GM23338 (cell line): ENCODE measurements around the gene ATP9B. TPM values are rescaled to one million over a fixed set of nuclear protein-coding genes. Genes with fewer than 3 reads are reported as not detected.
A peak's percentile ranks its signal among the peaks of the same experiment; 100 is the strongest.

ENCODE experiments used
- ATAC-seq: fragments of 200-7000 bp; cut with Tn5 transposase; 3 replicates; pipeline ENCODE4 v1.9.1; 2020
- DNase-seq: peaks from one replicate; pipeline ENCODE4 v3.0.0-alpha.2; 2015; ENCODE audit warnings: low spot score
- H2AFZ ChIP-seq: fragments of 200-600 bp; sonication (generic); 2 replicates; pipeline ENCODE4 v1.8.0; 2016; ENCODE audit warnings: antibody characterized with exemption, mild to moderate bottlenecking, moderate library complexity
- H3F3A ChIP-seq: fragments of 200-600 bp; sonication (generic); replicated peaks from 2 replicates; pipeline ENCODE4 v1.8.0; 2017; ENCODE audit warnings: antibody characterized with exemption, mixed run types, low read depth
- H3K27ac ChIP-seq: fragments of 200-600 bp; sonication (generic); 2 replicates; pipeline ENCODE4 v1.6.1; 2016; ENCODE audit warnings: low read depth
- H3K27me3 ChIP-seq: fragments of 200-600 bp; sonication (generic); 2 replicates; pipeline ENCODE4 v1.8.0; 2016; ENCODE audit warnings: mild to moderate bottlenecking, mixed run types, moderate library complexity; ENCODE audit not compliant: insufficient read depth
- H3K36me3 ChIP-seq: fragments of 200-600 bp; sonication (generic); 2 replicates; pipeline ENCODE4 v1.8.0; 2016; ENCODE audit warnings: mild to moderate bottlenecking; ENCODE audit not compliant: insufficient read depth
- H3K4me1 ChIP-seq: fragments of 200-600 bp; sonication (generic); 2 replicates; pipeline ENCODE4 v1.8.0; 2016; ENCODE audit warnings: mild to moderate bottlenecking, moderate library complexity; ENCODE audit not compliant: insufficient read depth
- H3K4me2 ChIP-seq: fragments of 200-600 bp; sonication (generic); 2 replicates; pipeline ENCODE4 v1.7.1; 2017; ENCODE audit warnings: mixed run types
- H3K4me3 ChIP-seq: fragments of 200-600 bp; sonication (generic); 2 replicates; pipeline ENCODE4 v1.6.1; 2016; ENCODE audit warnings: mixed run types
- H3K79me2 ChIP-seq: fragments of 200-600 bp; sonication (generic); replicated peaks from 2 replicates; pipeline ENCODE4 v1.8.0; 2017; ENCODE audit warnings: mild to moderate bottlenecking; ENCODE audit not compliant: insufficient read depth
- H3K9me2 ChIP-seq: fragments of 200-600 bp; sonication (generic); 2 replicates; pipeline ENCODE4 v1.8.0; 2017; ENCODE audit not compliant: insufficient read depth
- H4K20me1 ChIP-seq: fragments of 200-600 bp; sonication (generic); replicated peaks from 2 replicates; pipeline ENCODE4 v1.8.0; 2017; ENCODE audit warnings: mild to moderate bottlenecking; ENCODE audit not compliant: insufficient read depth
- H3K27ac Mint-ChIP-seq: 2 replicates; pipeline ENCODE4 v1.8.0; 2020; ENCODE audit warnings: inconsistent platforms, mild to moderate bottlenecking, moderate library complexity, mixed read lengths
- H3K27me3 Mint-ChIP-seq: 3 replicates; pipeline ENCODE4 v1.8.0; 2022; ENCODE audit warnings: low read depth, mild to moderate bottlenecking, moderate library complexity, mixed read lengths, inconsistent platforms; ENCODE audit not compliant: insufficient read depth, poor library complexity
- H3K36me3 Mint-ChIP-seq: 3 replicates; pipeline ENCODE4 v1.8.0; 2021; ENCODE audit warnings: low read depth, mild to moderate bottlenecking, inconsistent platforms, moderate library complexity, mixed read lengths
- H3K4me1 Mint-ChIP-seq: 3 replicates; pipeline ENCODE4 v1.8.0; 2020; ENCODE audit warnings: mild to moderate bottlenecking, inconsistent platforms, mixed read lengths
- H3K4me3 Mint-ChIP-seq: 3 replicates; pipeline ENCODE4 v1.8.0; 2021; ENCODE audit warnings: moderate library complexity, mild to moderate bottlenecking, inconsistent platforms, mixed read lengths
- H3K9me3 Mint-ChIP-seq: 3 replicates; pipeline ENCODE4 v1.8.0; 2020; ENCODE audit warnings: moderate library complexity, mild to moderate bottlenecking, inconsistent platforms, mixed read lengths
- CREB1 ChIP-seq: fragments of 250-450 bp; sonication (Bioruptor Pico); IDR thresholded peaks from 2 replicates; pipeline ENCODE4 v1.5.0; 2020; ENCODE audit warnings: low read depth, mild to moderate bottlenecking, moderate library complexity
- EZH2 ChIP-seq: fragments of 200-600 bp; sonication (generic); IDR thresholded peaks from one replicate; pipeline ENCODE4 v1.8.0; 2017; ENCODE audit warnings: antibody characterized with exemption, mild to moderate bottlenecking, low read depth; ENCODE audit not compliant: unreplicated experiment
- JUNB ChIP-seq: IDR thresholded peaks from one replicate; pipeline ENCODE4 v1.6.1; 2016; ENCODE audit warnings: antibody characterized with exemption; ENCODE audit not compliant: unreplicated experiment
- POLR2AphosphoS5 ChIP-seq: IDR thresholded peaks from 2 replicates; pipeline ENCODE4 v1.6.1; 2016; ENCODE audit warnings: antibody characterized with exemption, low read depth
- ZNF331 ChIP-seq: fragments of 250-450 bp; sonication (Bioruptor Pico); IDR thresholded peaks from 2 replicates; pipeline ENCODE4 v1.5.0; 2020; ENCODE audit warnings: low read depth, mild to moderate bottlenecking, moderate library complexity
- long read RNA-seq: library from polyadenylated mRNA; unstranded; transcript quantifications from one replicate; pipeline ENCODE4 v2.0.0, GENCODE V29; 2020; ENCODE audit not compliant: unreplicated experiment
- polyA plus RNA-seq: library from polyadenylated mRNA; unstranded; fragments of >200 nt; fragmentation: Nextera tagmentation; extraction: Ambion mirVana; gene quantifications from 2 replicates; pipeline ENCODE4 v1.2.1, GENCODE V29; 2016
- total RNA-seq: library from RNA; depleted of rRNA; stranded (reverse); fragments of >200 nt; shearing (Covaris generic); gene quantifications from 2 replicates; pipeline ENCODE4 v1.2.3, GENCODE V29; 2014; rRNA removed
- TF ChIP-seq, protein P1 (sequence below), 2 experiments: fragments of 200-600 bp in 1 of 2; sonication (generic) in 1 of 2; conservative IDR thresholded peaks; 2 replicates each; pipeline versions ENCODE4 v1.5.1 to v1.6.1; 2016 to 2017; ENCODE audit warnings: antibody characterized with exemption in 2 of 2, low read depth in 2 of 2, mild to moderate bottlenecking in 2 of 2, moderate library complexity in 1 of 2
- TF ChIP-seq, protein P2 (sequence below): fragments of 250-450 bp; sonication (Bioruptor Pico); IDR thresholded peaks from 2 replicates; pipeline ENCODE4 v1.5.0; 2020; ENCODE audit warnings: mild to moderate bottlenecking, moderate library complexity

Gene ATP9B, protein sequence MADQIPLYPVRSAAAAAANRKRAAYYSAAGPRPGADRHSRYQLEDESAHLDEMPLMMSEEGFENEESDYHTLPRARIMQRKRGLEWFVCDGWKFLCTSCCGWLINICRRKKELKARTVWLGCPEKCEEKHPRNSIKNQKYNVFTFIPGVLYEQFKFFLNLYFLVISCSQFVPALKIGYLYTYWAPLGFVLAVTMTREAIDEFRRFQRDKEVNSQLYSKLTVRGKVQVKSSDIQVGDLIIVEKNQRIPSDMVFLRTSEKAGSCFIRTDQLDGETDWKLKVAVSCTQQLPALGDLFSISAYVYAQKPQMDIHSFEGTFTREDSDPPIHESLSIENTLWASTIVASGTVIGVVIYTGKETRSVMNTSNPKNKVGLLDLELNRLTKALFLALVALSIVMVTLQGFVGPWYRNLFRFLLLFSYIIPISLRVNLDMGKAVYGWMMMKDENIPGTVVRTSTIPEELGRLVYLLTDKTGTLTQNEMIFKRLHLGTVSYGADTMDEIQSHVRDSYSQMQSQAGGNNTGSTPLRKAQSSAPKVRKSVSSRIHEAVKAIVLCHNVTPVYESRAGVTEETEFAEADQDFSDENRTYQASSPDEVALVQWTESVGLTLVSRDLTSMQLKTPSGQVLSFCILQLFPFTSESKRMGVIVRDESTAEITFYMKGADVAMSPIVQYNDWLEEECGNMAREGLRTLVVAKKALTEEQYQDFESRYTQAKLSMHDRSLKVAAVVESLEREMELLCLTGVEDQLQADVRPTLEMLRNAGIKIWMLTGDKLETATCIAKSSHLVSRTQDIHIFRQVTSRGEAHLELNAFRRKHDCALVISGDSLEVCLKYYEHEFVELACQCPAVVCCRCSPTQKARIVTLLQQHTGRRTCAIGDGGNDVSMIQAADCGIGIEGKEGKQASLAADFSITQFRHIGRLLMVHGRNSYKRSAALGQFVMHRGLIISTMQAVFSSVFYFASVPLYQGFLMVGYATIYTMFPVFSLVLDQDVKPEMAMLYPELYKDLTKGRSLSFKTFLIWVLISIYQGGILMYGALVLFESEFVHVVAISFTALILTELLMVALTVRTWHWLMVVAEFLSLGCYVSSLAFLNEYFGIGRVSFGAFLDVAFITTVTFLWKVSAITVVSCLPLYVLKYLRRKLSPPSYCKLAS
- total RNA-seq (25.6 and 29.7 TPM in 2 replicates), polyA plus RNA-seq (12.1 and 14.2 TPM in 2 replicates)
- long read RNA-seq, partial matches to known transcripts, result 1 of 3 reads
- long read RNA-seq, other reads (novel, unspliced or antisense), result 1 of 3 reads

DNA sequence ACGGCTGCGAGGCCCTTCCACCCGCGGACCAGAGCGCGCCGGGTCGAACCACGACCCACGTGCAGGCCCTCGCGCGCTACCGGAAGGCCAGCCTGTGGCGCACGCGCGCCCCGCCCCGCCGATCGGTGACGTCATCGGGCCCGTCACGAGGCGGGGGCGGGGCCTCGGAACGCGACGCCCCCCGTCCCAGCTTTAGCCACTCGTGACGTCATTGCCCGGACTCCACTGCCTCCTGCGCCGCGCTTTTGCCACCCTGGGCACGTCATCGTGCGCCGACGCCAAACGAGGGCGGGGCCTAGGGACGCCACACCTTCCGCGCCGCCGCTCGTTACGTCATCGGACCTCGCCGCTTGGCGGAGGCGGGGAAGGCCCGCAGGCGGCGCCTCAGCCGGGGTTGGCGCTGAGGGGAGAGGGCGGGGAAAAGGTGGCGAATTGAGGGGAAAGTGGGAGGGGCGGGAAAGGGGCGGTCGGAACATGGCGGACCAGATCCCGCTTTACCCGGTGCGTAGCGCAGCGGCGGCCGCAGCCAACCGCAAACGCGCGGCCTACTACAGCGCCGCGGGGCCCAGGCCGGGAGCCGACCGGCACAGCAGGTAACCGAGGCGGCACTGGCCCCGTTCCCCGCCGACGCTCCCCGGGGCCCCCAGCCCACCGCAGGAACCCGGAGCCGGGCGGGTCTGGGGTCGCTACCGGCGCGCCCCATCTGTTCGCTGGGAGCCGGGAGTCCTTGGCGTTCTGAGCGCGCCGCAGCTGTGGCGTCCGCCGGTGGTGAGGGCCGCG, at the start of gene ATP9B:
Gene ATP9B (plus strand): TSS at position 458 of the 780 bp plus-strand sequence. CDS start 17 bp downstream, at position 475.
- Mint-ChIP-seq H3K9me3 (peaks cover 58% of the 10 kb centered on the region), H3K4me3 (peak within 1 kb of the TSS; percentile 89), H3K4me1 (peaks cover 4% of the 10 kb centered on the region), H3K27ac (peak within 1 kb of the TSS; percentile 82), H3K36me3 (peaks cover 50% of the 10 kb centered on the region), H3K27me3 (peaks cover 14% of the 10 kb centered on the region)
- Histone ChIP-seq H3K27ac (peak within 1 kb of the TSS; percentile 87), H3K36me3 (no peaks in the 10 kb centered on the region), H3K4me1 (peaks cover 4% of the 10 kb centered on the region), H3K9me2 (no peaks in the 10 kb centered on the region), H3K79me2 (peaks cover 44% of the 10 kb centered on the region), H3F3A (no peaks in the 10 kb centered on the region), H3K27me3 (no peaks in the 10 kb centered on the region), H4K20me1 (no peaks in the 10 kb centered on the region), H3K4me2 (peak within 1 kb of the TSS; percentile 97), H3K4me3 (peak within 1 kb of the TSS; percentile 80), H2AFZ (peak within 1 kb of the TSS; percentile 90; the same call in 1 of the 2 replicates)
- TF ChIP-seq ZNF331 (CRISPR knock-in tag) (no peak), POLR2AphosphoS5 (peak; percentile 81), CREB1 (CRISPR knock-in tag) (peak; percentile 100)
- DNase-seq (peak; percentile 99), ATAC-seq (peak; percentile 93)

- Histone ChIP-seq H3K4me2 (no peak overlapping the region), H3K9me2 (no peaks in the 10 kb centered on the region), H3K4me3 (no peak overlapping the region), H3K27ac (no peak overlapping the region), H3K27me3 (no peaks in the 10 kb centered on the region), H2AFZ (no peak overlapping the region), H3K79me2 (no peaks in the 10 kb centered on the region), H3K4me1 (no peaks in the 10 kb centered on the region), H4K20me1 (no peaks in the 10 kb centered on the region), H3K36me3 (no peaks in the 10 kb centered on the region), H3F3A (no peaks in the 10 kb centered on the region)
- no peak for DNase-seq
- no peaks in the 10 kb centered on the region for H3K27me3 Mint-ChIP-seq
- ATAC-seq, result no peak
- H3K4me1 Mint-ChIP-seq, result no peaks in the 10 kb centered on the region
- H3K27ac Mint-ChIP-seq, result no peak overlapping the region
- peaks cover 5% of the 10 kb centered on the region; the same call in 1 of the 3 replicates for H3K36me3 Mint-ChIP-seq
- H3K4me3 Mint-ChIP-seq, result no peak overlapping the region
- peaks cover 21% of the 10 kb centered on the region for H3K9me3 Mint-ChIP-seq
- TF ChIP-seq, protein P1, sequence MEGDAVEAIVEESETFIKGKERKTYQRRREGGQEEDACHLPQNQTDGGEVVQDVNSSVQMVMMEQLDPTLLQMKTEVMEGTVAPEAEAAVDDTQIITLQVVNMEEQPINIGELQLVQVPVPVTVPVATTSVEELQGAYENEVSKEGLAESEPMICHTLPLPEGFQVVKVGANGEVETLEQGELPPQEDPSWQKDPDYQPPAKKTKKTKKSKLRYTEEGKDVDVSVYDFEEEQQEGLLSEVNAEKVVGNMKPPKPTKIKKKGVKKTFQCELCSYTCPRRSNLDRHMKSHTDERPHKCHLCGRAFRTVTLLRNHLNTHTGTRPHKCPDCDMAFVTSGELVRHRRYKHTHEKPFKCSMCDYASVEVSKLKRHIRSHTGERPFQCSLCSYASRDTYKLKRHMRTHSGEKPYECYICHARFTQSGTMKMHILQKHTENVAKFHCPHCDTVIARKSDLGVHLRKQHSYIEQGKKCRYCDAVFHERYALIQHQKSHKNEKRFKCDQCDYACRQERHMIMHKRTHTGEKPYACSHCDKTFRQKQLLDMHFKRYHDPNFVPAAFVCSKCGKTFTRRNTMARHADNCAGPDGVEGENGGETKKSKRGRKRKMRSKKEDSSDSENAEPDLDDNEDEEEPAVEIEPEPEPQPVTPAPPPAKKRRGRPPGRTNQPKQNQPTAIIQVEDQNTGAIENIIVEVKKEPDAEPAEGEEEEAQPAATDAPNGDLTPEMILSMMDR (conservative IDR thresholded peaks at IDR 0.05; ENCODE audit: low read depth in 2 of 2), result no peak
- no peak for TF ChIP-seq POLR2AphosphoS5
- TF ChIP-seq JUNB, result no peak
- TF ChIP-seq, protein P2, sequence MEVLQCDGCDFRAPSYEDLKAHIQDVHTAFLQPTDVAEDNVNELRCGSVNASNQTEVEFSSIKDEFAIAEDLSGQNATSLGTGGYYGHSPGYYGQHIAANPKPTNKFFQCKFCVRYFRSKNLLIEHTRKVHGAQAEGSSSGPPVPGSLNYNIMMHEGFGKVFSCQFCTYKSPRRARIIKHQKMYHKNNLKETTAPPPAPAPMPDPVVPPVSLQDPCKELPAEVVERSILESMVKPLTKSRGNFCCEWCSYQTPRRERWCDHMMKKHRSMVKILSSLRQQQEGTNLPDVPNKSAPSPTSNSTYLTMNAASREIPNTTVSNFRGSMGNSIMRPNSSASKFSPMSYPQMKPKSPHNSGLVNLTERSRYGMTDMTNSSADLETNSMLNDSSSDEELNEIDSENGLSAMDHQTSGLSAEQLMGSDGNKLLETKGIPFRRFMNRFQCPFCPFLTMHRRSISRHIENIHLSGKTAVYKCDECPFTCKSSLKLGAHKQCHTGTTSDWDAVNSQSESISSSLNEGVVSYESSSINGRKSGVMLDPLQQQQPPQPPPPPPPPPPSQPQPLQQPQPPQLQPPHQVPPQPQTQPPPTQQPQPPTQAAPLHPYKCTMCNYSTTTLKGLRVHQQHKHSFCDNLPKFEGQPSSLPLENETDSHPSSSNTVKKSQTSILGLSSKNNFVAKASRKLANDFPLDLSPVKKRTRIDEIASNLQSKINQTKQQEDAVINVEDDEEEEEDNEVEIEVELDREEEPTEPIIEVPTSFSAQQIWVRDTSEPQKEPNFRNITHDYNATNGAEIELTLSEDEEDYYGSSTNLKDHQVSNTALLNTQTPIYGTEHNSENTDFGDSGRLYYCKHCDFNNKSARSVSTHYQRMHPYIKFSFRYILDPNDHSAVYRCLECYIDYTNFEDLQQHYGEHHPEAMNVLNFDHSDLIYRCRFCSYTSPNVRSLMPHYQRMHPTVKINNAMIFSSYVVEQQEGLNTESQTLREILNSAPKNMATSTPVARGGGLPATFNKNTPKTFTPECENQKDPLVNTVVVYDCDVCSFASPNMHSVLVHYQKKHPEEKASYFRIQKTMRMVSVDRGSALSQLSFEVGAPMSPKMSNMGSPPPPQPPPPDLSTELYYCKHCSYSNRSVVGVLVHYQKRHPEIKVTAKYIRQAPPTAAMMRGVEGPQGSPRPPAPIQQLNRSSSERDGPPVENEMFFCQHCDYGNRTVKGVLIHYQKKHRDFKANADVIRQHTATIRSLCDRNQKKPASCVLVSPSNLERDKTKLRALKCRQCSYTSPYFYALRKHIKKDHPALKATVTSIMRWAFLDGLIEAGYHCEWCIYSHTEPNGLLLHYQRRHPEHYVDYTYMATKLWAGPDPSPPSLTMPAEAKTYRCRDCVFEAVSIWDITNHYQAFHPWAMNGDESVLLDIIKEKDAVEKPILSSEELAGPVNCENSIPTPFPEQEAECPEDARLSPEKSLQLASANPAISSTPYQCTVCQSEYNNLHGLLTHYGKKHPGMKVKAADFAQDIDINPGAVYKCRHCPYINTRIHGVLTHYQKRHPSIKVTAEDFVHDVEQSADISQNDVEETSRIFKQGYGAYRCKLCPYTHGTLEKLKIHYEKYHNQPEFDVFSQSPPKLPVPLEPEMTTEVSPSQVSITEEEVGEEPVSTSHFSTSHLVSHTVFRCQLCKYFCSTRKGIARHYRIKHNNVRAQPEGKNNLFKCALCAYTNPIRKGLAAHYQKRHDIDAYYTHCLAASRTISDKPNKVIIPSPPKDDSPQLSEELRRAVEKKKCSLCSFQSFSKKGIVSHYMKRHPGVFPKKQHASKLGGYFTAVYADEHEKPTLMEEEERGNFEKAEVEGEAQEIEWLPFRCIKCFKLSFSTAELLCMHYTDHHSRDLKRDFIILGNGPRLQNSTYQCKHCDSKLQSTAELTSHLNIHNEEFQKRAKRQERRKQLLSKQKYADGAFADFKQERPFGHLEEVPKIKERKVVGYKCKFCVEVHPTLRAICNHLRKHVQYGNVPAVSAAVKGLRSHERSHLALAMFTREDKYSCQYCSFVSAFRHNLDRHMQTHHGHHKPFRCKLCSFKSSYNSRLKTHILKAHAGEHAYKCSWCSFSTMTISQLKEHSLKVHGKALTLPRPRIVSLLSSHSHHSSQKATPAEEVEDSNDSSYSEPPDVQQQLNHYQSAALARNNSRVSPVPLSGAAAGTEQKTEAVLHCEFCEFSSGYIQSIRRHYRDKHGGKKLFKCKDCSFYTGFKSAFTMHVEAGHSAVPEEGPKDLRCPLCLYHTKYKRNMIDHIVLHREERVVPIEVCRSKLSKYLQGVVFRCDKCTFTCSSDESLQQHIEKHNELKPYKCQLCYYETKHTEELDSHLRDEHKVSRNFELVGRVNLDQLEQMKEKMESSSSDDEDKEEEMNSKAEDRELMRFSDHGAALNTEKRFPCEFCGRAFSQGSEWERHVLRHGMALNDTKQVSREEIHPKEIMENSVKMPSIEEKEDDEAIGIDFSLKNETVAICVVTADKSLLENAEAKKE (CRISPR knock-in tag), result no peak
- no peak for TF ChIP-seq ZNF331 (CRISPR knock-in tag)
- no peak for TF ChIP-seq EZH2
- no peak for TF ChIP-seq CREB1 (CRISPR knock-in tag)
These were observed 49.3 kb upstream of the ATP9B start for GRCh38 chr18:79019881-79020280.
